Measurements from ENCODE around the gene OPRL1. TPM values are rescaled to one million over a fixed set of nuclear protein-coding genes. Genes with fewer than 3 reads are reported as not detected.
A peak's percentile ranks its signal among the peaks of the same experiment; 100 is the strongest.

Gene OPRL1
- total and polyA plus RNA-seq, 12 donors, result 0.19 to 1.3 (median 0.40) TPM

DNA sequence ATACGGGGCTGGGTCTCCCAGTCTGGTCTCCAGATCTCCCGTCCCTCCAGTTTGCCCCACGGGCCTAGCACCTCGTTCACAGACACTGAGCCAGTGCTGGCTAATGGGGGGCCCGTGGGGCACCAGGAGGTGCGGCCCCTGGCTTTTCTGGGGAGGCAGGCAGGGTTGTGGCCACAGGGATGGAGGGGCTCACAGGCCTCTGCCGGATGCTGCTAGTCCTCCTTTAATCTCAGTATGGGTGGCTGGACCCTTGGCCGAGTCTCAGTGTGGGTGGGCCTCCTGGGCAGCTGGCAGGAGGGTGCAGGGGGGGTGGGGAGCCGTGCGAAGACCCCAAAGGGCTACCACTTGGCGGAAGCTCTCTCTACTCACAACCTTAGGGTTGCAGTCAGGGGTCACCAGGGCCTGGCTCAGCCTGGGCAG lies 28.8 kb upstream of the OPRL1 start:
- Histone ChIP-seq H3K9me3 (no peaks in the 10 kb centered on the region), H3K27ac (peak overlapping the region; percentile 77 to 98 (median 92)), H3K27me3 (peaks cover 6 to 87% (median 48%) of the 10 kb centered on the region in 7 donors), H3K4me3 (peak overlapping the region in 9 of 10 donors; percentile 18 to 78 (median 61)), H3K36me3 (peaks cover 0 to 26% (median 5%) of the 10 kb centered on the region in 9 donors), H3K4me1 (peaks cover 6 to 59% (median 35%) of the 10 kb centered on the region in 9 donors)
- DNase-seq (no peak), ATAC-seq (no peak)
- WGBS, 2 donors, result 66 to 71% methylated on average over 11 of the region's 11 CpGs
- intact Hi-C loops (cut with DNase I), result loop anchor here in 2 of 10 donors (5.0 to 10.0 kb wide), 2 partner anchors 364 to 416 kb away; no protein-coding TSS in a partner anchor
- TF ChIP-seq, protein P1, sequence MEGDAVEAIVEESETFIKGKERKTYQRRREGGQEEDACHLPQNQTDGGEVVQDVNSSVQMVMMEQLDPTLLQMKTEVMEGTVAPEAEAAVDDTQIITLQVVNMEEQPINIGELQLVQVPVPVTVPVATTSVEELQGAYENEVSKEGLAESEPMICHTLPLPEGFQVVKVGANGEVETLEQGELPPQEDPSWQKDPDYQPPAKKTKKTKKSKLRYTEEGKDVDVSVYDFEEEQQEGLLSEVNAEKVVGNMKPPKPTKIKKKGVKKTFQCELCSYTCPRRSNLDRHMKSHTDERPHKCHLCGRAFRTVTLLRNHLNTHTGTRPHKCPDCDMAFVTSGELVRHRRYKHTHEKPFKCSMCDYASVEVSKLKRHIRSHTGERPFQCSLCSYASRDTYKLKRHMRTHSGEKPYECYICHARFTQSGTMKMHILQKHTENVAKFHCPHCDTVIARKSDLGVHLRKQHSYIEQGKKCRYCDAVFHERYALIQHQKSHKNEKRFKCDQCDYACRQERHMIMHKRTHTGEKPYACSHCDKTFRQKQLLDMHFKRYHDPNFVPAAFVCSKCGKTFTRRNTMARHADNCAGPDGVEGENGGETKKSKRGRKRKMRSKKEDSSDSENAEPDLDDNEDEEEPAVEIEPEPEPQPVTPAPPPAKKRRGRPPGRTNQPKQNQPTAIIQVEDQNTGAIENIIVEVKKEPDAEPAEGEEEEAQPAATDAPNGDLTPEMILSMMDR (IDR thresholded peaks at IDR 0.05), result no peak

DNA sequence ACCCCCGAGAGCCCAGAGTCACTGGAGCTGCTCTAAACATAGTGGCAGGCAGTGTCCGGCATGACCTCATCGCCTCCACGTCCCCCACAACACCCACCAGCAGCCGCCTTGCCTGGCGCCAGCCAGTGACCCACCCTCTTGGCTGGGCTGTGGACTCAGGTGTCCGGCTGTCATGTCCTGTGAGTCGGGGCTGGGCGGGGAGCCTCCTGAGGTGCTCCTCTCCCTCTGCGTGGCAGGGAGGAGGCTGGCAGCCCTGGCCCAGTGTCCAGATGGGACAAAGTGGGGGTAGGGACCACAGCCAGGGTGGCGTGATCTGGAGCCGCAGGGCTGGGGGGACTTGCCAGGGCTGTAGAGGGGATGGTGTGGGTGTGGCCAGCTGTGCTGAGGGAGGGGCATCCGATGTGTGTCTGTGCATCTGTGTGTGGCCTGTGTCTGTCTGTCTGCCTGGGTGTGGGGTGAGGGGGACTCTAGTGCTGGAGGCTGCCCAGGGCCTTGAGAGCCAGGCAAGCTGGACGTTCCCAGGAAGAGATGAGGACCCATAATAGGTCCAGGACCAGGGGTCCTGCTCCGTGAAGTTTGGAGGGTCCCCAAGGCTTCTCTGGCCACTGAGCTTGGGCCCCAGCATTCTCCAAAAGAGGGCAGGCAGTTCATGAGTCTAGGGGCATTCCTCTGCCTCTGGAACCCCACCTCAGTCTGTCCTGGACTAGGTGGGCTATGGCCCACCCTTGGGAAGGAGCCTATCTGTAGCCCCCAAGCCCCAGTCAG lies 28.1 kb upstream of the OPRL1 start:
- 62 to 67% methylated on average over 15 of the region's 15 CpGs for WGBS, 2 donors
- peaks cover 6 to 66% (median 40%) of the 10 kb centered on the region in 9 donors for H3K4me1 ChIP-seq
- DNase-seq, result peak; percentile 81 to 88

DNA sequence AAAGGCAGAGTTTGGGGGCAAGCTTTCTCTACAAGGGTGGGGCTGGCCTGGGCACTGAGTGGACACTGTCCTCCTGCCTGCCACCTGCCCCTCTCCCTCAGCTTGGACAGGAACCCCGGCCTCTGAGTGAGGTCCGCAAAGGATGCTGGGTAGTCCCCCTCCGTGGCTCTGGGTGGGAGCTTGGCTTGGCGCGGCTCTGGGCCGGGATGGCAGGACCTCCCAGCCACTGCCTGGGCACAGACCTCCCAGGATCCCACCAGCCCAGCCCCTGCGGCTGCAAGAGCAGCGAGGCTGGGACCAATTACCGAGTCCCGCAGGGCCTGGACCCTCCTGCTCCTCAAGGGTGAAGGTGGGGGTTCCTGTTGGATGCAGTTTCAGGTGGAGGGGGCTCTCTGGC lies 27.6 kb upstream of the OPRL1 start:
- ATAC-seq, result no peak
- intact Hi-C loops (cut with DNase I), result loop anchor here in 2 of 10 donors (5.0 to 10.0 kb wide), 2 partner anchors 365 to 418 kb away; no protein-coding TSS in a partner anchor
- DNase-seq, result no peak
- Histone ChIP-seq H3K36me3 (peaks cover 0 to 15% (median 5%) of the 10 kb centered on the region in 9 donors), H3K27me3 (peaks cover 6 to 86% (median 48%) of the 10 kb centered on the region in 7 donors), H3K9me3 (no peaks in the 10 kb centered on the region), H3K4me1 (peaks cover 6 to 72% (median 42%) of the 10 kb centered on the region in 9 donors), H3K27ac (peak overlapping the region; percentile 77 to 98 (median 92)), H3K4me3 (peak overlapping the region in 5 of 10 donors; percentile 3 to 75 (median 22))
- WGBS, 2 donors, result 70 to 80% methylated on average over 10 of the region's 10 CpGs
- TF ChIP-seq, protein P1 (IDR thresholded peaks at IDR 0.05), result no peak

More for the DNA sequence above, 28.1 kb upstream of the OPRL1 start:
- Histone ChIP-seq H3K27ac (peak overlapping the region; percentile 77 to 98 (median 92)), H3K9me3 (no peaks in the 10 kb centered on the region), H3K36me3 (peaks cover 0 to 21% (median 5%) of the 10 kb centered on the region in 9 donors), H3K4me3 (peak overlapping the region in 7 of 10 donors; percentile 52 to 78 (median 66)), H3K27me3 (peaks cover 6 to 86% (median 52%) of the 10 kb centered on the region in 7 donors)
- intact Hi-C loops (cut with DNase I), result loop anchor here in 2 of 10 donors (5.0 to 10.0 kb wide), 2 partner anchors 364 to 417 kb away; no protein-coding TSS in a partner anchor
- peak; percentile 31 to 73 (median 66) for ATAC-seq
- TF ChIP-seq, protein P1 (IDR thresholded peaks at IDR 0.05), result no peak
